ENCODE measurements around the gene INSL4.

DNA sequence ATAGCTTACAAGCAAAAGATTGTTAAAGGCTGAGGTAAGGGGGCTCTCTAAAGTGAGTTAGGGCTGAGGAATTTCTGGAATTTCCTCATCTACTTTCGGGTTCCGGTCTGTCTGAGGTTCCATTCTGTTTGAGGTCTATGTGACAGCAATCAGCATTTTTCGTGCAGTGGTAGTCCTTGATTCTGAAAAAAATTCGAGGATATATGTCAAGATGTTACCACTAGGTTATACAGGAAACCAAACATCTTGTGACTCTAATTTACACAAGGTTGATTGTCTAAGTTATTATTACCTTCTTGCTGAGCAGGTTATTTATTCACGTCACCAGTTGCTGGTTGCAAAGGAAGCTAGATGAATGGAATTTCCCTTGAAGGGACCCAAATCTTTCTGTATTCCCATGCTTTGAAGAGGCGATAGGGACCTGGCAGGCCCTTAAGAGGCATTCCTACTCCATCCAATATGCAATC is 38.1 kb downstream of the INSL4 start:
- TF ChIP-seq POLR2A (IDR thresholded peaks at IDR 0.05; ENCODE audit: low read length): no peak
- no peak for TF ChIP-seq GATA1 (IDR thresholded peaks at IDR 0.05; ENCODE audit: low read depth, low read length)

All from erythroblast (primary cell).